ENCODE data around the gene PSTPIP2. TPM values are rescaled to one million over a fixed set of nuclear protein-coding genes. Genes with fewer than 3 reads are reported as not detected.
A peak's percentile ranks its signal among the peaks of the same experiment; 100 is the strongest.
"Not testable (repeated sequence)": the region's sequence is repeated elsewhere in the genome, so short reads cannot be mapped to it uniquely, and the experiment has no call there.

Gene PSTPIP2
- total RNA-seq, 2 donors from 2014 or later = 1.6 to 4.4 TPM

DNA sequence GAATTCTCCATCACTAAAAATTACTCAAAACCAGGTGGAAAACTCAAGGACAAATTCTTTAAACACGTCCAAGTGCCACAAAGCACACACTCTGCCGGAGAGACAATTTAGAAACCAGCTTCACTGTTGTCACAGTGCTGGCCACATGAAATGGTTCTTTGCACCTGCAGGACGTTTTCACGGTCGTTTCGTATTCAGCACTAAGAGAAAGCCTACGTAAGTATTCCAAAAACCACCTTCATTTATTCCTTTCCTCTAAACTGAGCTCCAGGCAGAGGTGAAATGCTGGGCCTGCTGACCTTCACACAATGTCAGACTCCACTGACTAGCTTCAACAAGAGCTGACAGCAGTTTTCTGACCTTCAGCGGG, 25.4 kb upstream of the PSTPIP2 start:
- intact Hi-C loops (cut with DNase I) = no loop called here
- ATAC-seq = no peak
- H3K36me3 ChIP-seq (replicated peaks in 1 of 2; ENCODE audit: insufficient read depth in 1 of 2, low read depth in 2 of 2) = peaks cover 0 to 7% of the 10 kb centered on the region in 2 donors
- DNase-seq = no peak
- H3K9me3 ChIP-seq = no peaks in the 10 kb centered on the region
- H3K27ac ChIP-seq = peak overlapping the region; percentile 87 to 93 (median 90)
- H3K4me1 ChIP-seq = peaks cover 25% of the 10 kb centered on the region
- 0% methylated on average over 6 to 8 of the region's 8 CpGs for WGBS, 2 donors
- no peak for TF ChIP-seq POLR2A (IDR thresholded peaks at IDR 0.05)
- TF ChIP-seq, protein P1, sequence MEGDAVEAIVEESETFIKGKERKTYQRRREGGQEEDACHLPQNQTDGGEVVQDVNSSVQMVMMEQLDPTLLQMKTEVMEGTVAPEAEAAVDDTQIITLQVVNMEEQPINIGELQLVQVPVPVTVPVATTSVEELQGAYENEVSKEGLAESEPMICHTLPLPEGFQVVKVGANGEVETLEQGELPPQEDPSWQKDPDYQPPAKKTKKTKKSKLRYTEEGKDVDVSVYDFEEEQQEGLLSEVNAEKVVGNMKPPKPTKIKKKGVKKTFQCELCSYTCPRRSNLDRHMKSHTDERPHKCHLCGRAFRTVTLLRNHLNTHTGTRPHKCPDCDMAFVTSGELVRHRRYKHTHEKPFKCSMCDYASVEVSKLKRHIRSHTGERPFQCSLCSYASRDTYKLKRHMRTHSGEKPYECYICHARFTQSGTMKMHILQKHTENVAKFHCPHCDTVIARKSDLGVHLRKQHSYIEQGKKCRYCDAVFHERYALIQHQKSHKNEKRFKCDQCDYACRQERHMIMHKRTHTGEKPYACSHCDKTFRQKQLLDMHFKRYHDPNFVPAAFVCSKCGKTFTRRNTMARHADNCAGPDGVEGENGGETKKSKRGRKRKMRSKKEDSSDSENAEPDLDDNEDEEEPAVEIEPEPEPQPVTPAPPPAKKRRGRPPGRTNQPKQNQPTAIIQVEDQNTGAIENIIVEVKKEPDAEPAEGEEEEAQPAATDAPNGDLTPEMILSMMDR (IDR thresholded peaks at IDR 0.05) = no peak
- peak overlapping the region; percentile 96 to 100 for H3K4me3 ChIP-seq
- no peaks in the 10 kb centered on the region for H3K27me3 ChIP-seq

DNA sequence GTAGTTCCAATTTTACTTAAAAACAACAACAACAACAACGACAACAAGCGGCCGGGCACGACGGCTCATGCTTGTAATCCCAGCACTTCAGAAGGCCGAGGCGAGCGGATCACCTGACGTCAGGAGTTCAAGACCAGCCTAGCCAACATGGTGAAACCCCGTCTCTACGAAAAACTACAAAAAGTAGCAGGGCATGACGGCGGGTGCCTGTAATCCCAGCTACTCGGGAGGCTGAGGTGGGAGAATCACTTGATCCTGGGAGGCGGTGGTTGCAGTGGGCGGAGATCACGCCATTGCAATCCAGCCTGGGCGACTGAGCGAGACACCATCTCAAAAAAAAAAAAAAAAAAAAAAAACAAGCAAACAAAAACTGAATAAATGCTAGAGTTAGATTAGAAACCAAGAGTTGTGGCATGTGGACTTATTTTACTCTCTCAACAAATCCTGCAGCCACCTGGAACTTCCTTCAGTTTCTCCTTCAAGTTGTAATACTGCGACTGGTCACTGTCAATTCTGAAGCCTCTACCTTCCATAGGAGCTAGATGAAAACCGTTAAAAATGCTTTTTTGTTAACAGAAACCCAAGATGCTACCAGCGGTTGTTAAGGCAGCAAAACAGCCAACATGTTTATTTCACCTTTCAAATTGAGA, 24.7 kb upstream of the PSTPIP2 start:
- Histone ChIP-seq H3K4me1 (peaks cover 25% of the 10 kb centered on the region), H3K27ac (peak overlapping the region in 3 of 4 donors; percentile 90 to 93 (median 91)), H3K9me3 (no peaks in the 10 kb centered on the region), H3K27me3 (no peaks in the 10 kb centered on the region), H3K36me3 (replicated peaks in 1 of 2; ENCODE audit: insufficient read depth in 1 of 2, low read depth in 2 of 2) (peaks cover under 1 to 7% of the 10 kb centered on the region in 2 donors), H3K4me3 (peak overlapping the region in 1 of 2 donors; percentile 100)
- ATAC-seq (no peak), DNase-seq (no peak)
- intact Hi-C loops (cut with DNase I) = no loop called here
- WGBS, 2 donors = 22 to 32% methylated on average over 22 of the region's 22 CpGs
- TF ChIP-seq, protein P1 (IDR thresholded peaks at IDR 0.05) = no peak
- no peak for TF ChIP-seq POLR2A (IDR thresholded peaks at IDR 0.05)

DNA sequence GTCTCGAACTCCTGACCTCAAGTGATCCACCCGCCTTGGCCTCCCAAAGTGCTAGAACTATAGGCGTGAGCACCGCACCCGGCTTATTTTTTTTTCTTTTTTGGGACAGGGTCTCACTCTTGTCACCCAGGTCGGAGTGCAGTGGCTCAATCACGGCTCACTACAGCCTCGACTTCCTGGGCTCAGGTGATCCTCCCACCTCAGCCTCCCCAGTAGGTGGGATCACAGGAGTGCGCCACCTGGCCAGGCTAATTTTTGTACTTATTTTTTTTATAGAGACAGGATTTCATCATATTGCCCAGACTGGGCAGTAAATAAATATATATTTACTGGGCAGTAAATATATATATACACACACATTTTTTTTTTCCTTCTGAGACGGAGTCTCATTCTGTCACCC, 23.5 kb upstream of the PSTPIP2 start:
- Histone ChIP-seq H3K9me3 (no peaks in the 10 kb centered on the region), H3K27me3 (no peaks in the 10 kb centered on the region), H3K4me1 (peaks cover 25% of the 10 kb centered on the region), H3K36me3 (replicated peaks in 1 of 2; ENCODE audit: insufficient read depth in 1 of 2, low read depth in 2 of 2) (peaks cover 11 to 17% of the 10 kb centered on the region in 2 donors), H3K4me3 (no peak overlapping the region), H3K27ac (no peak overlapping the region)
- 98% methylated on average over 10 of the region's 10 CpGs for WGBS, 2 donors
- DNase-seq (no peak), ATAC-seq (no peak)
- TF ChIP-seq, protein P1 (IDR thresholded peaks at IDR 0.05) = no peak
- TF ChIP-seq POLR2A (IDR thresholded peaks at IDR 0.05) = no peak
- intact Hi-C loops (cut with DNase I) = no loop called here

DNA sequence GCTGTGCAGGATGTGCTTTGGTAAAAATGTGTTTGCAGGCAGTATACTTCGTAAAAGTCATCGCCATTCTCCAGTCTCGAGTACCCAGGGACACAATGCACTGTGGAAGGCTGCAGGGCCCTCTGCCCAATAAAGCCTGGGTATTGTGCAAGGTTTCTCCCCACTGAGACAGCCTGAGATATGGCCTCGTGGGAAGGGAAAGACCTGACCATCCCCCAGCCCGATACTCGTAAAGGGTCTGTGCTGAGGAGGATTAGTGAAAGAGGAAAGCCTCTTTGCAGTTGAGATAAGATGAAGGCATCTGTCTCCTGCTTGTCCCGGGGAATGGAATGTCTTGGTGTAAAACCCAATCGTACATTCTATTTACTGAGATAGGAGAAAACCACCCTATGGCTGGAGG, 16.4 kb upstream of the PSTPIP2 start:
- H3K27me3 ChIP-seq; ATAC-seq; H3K9me3 ChIP-seq; DNase-seq; H3K4me1 ChIP-seq; H3K27ac ChIP-seq; intact Hi-C loops (cut with DNase I); H3K4me3 ChIP-seq: not testable (repeated sequence)
- WGBS, 2 donors = 76 to 83% methylated on average over 8 of the region's 8 CpGs
- peaks cover 40 to 67% of the 10 kb centered on the region in 2 donors for H3K36me3 ChIP-seq (replicated peaks in 1 of 2; ENCODE audit: insufficient read depth in 1 of 2, low read depth in 2 of 2)

DNA sequence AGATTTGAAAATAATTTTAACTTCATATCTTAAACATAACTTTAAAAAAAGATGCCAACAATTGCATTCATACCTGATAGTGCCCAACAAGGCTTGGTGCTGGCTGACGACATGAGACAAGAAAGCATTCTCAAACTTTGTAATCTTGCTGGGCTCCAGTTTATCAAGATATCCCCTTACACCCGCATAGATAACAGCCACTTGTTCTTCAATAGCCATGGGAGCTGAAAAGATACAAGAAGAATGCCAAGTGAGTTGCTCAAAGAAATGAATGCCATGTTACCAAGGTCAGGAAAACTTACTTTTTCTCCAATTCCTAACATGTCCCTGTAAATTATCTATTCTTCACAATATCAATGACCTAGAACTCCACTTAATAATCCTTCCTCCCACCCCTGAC, 12.4 kb upstream of the PSTPIP2 start:
- Histone ChIP-seq H3K9me3 (no peaks in the 10 kb centered on the region), H3K4me3 (no peak overlapping the region), H3K27me3 (no peaks in the 10 kb centered on the region), H3K4me1 (no peaks in the 10 kb centered on the region), H3K36me3 (replicated peaks in 1 of 2; ENCODE audit: insufficient read depth in 1 of 2, low read depth in 2 of 2) (peaks cover 25 to 63% of the 10 kb centered on the region in 2 donors), H3K27ac (no peak overlapping the region)
- DNase-seq = no peak
- TF ChIP-seq, protein P1 (IDR thresholded peaks at IDR 0.05) = no peak
- no peak for TF ChIP-seq POLR2A (IDR thresholded peaks at IDR 0.05)
- intact Hi-C loops (cut with DNase I) = no loop called here
- ATAC-seq = no peak
- 62 to 63% methylated on average over 2 of the region's 2 CpGs for WGBS, 2 donors
